K562 (cell line): ENCODE measurements around the gene CHMP2A. TPM values are rescaled to one million over a fixed set of nuclear protein-coding genes. Genes with fewer than 3 reads are reported as not detected.

Experiments used
- ARHGAP35 ChIP-seq: fragments of 450-650 bp; IDR thresholded peaks from 2 replicates; pipeline ENCODE4 v1.6.1; 2018; ENCODE audit not compliant: partially characterized antibody
- GATAD2A ChIP-seq: fragments of 450-650 bp; IDR thresholded peaks from 2 replicates; pipeline ENCODE4 v1.6.1; 2017
- LCOR ChIP-seq: sonication (generic); formaldehyde crosslinking; IDR thresholded peaks from 2 replicates; pipeline ENCODE4 v1.8.0; 2022; ENCODE audit warnings: mild to moderate bottlenecking, missing genetic modification reagents
- RBBP5 ChIP-seq: fragments of 200-600 bp; sonication (generic); IDR thresholded peaks from 2 replicates; pipeline ENCODE4 v1.6.1; 2012; ENCODE audit warnings: borderline replicate concordance, mild to moderate bottlenecking, low read length, control low read depth, inconsistent platforms; ENCODE audit not compliant: insufficient read depth, poor library complexity, severe bottlenecking
- RFX7 ChIP-seq: fragments of 250-450 bp; sonication (Bioruptor Pico); IDR thresholded peaks from 2 replicates; pipeline ENCODE4 v1.5.1; 2021; ENCODE audit warnings: mild to moderate bottlenecking
- SMARCB1 ChIP-seq: IDR thresholded peaks from 2 replicates; pipeline ENCODE4 v1.6.1; 2011; ENCODE audit warnings: improper control_type of control experiment, low read depth; ENCODE audit not compliant: insufficient read length
- SPI1 ChIP-seq: IDR thresholded peaks from 2 replicates; pipeline ENCODE4 v1.6.1; 2011; ENCODE audit warnings: low read depth, low read length, control low read depth, borderline replicate concordance
- SRF ChIP-seq, 2 experiments: fragments of 250-450, 450-650 bp in 1 of 2; sonication (Bioruptor Pico) in 1 of 2; sonication (generic) in 1 of 2; formaldehyde crosslinking; IDR thresholded peaks; 2 replicates each; pipeline versions ENCODE4 v1.5.0 to v1.5.1; 2020 to 2022; ENCODE audit warnings: mild to moderate bottlenecking in 1 of 2, missing genetic modification reagents in 1 of 2
- STAT5A ChIP-seq: IDR thresholded peaks from 2 replicates; pipeline ENCODE4 v1.6.1; 2012; ENCODE audit warnings: low read length, inconsistent platforms, borderline replicate concordance
- U2AF1 ChIP-seq: fragments of 200-400 bp; formaldehyde crosslinking; optimal IDR thresholded peaks from 2 replicates; pipeline ENCODE3; 2017; ENCODE audit warnings: mild to moderate bottlenecking, low read depth, low read length, moderate library complexity
- ZBED1 ChIP-seq: IDR thresholded peaks from 2 replicates; pipeline ENCODE4 v1.6.1; 2014
- ZNF384 ChIP-seq: IDR thresholded peaks from 2 replicates; pipeline ENCODE4 v1.6.1; 2012; ENCODE audit warnings: low read depth, low read length, improper control_type of control experiment
- ZNF668 ChIP-seq: fragments of 250-450 bp; sonication (Bioruptor Pico); IDR thresholded peaks from 2 replicates; pipeline ENCODE4 v1.8.0; 2022; ENCODE audit warnings: mild to moderate bottlenecking, inconsistent platforms
- polyA plus RNA-seq, 8 experiments: library from polyadenylated mRNA; depleted of rRNA in 4 of 8; stranded (reverse) in 5 of 8; unstranded in 3 of 8; fragments of >200 nt; fragmentation: Nextera tagmentation in 2 of 8; fragmentation: Illumina TruSeq in 1 of 8; extraction: Ambion mirVana in 2 of 8; extraction: Trizol in 1 of 8; gene quantifications; 2 replicates each; pipeline versions ENCODE4 v1.2.1 to v1.2.3, GENCODE V29; 2011 to 2014; ENCODE audit warnings: inconsistent platforms in 1 of 8, missing spikeins in 1 of 8
- total RNA-seq, 7 experiments: library from RNA; depleted of rRNA in 6 of 7; stranded (reverse); fragments of >200 nt in 6 of 7; fragmentation: Illumina TruSeq in 2 of 7; extraction: Trizol in 2 of 7; gene quantifications; 2 replicates each; pipeline versions ENCODE4 v1.2.1 to v1.2.3, GENCODE V29; 2011 to 2021; ENCODE audit warnings: low replicate concordance in 1 of 7
- TF ChIP-seq, protein P1 (sequence below): fragments of 250-450 bp; sonication (Bioruptor Pico); IDR thresholded peaks from 2 replicates; pipeline ENCODE4 v1.5.0; 2020; ENCODE audit warnings: mild to moderate bottlenecking
- TF ChIP-seq, protein P2 (sequence below): sonication (generic); formaldehyde crosslinking; IDR thresholded peaks from 2 replicates; pipeline ENCODE4 v1.9.0; 2022; ENCODE audit warnings: mild to moderate bottlenecking, missing genetic modification reagents
- TF ChIP-seq, protein P3 (sequence below), 2 experiments: fragments of 450-650 bp in 1 of 2; IDR thresholded peaks; 2 replicates each; pipeline ENCODE4 v1.6.1; 2011 to 2017; ENCODE audit warnings: low read depth in 2 of 2, antibody characterized with exemption in 1 of 2, borderline replicate concordance in 1 of 2, low read length in 1 of 2, mild to moderate bottlenecking in 1 of 2, mixed read lengths in 1 of 2; ENCODE audit not compliant: control insufficient read depth in 1 of 2
- TF ChIP-seq, protein P4 (sequence below): fragments of 450-650 bp; formaldehyde crosslinking; IDR thresholded peaks from 2 replicates; pipeline ENCODE4 v1.4.0; 2022; ENCODE audit warnings: missing genetic modification characterization
- TF ChIP-seq, protein P5 (sequence below): fragments of 450-650 bp; IDR thresholded peaks from 2 replicates; pipeline ENCODE4 v1.6.1; 2016; ENCODE audit warnings: low read depth, mild to moderate bottlenecking, moderate library complexity

CHMP2A gene
- total and polyA plus RNA-seq, 9 of the 15 experiments (the other 6 are each of a cell fraction or from before 2014, with no cell fraction given) = 57.6 to 159 (median 87.2) TPM

DNA sequence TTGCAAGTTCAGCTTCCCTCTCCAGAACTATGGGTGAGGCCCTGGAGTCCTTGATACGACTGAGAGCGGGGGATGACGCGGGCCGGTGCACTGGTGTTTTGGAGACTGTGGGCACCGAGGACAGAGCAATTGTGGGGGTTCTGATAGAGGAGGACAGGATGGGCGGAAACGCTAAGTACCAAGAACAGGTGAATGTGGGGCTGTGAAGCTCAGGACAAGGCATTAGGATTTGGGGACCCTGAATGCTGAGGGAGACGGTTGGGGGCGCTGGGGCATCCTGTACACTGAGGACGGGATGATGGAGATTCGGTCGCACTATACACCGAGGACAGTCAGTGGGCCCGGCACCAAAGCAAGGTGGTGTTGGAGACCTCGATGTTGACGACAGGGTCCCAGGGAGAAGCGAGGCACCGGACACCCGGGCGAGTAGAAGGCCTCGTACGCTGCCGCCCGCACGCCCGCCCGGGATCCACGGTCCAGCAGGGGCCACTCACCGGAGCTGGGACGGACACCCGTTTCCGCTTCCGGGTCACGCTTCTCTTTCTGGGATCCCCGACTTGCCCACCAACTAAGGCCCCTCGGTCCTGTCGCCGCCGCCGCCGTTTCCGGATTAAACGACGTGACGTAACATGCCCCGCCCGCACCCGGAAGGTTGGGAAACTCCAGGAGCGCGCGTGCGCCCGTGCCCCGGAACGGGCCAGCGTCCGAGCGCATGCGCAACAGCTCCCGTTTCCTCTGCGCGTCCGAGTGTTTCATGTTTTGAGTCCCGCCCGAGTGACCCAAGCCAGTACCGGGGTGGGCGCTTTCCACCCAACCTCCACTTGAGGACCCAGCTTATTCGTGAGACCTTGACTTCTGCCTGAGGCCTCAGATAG lies at the start of gene CHMP2A (continued):
- 0 out of 2 replicates have a peak, but pooled peaks have one; percentile 5 for TF ChIP-seq SPI1
- peak; percentile 77 for TF ChIP-seq LCOR
- TF ChIP-seq, protein P1, sequence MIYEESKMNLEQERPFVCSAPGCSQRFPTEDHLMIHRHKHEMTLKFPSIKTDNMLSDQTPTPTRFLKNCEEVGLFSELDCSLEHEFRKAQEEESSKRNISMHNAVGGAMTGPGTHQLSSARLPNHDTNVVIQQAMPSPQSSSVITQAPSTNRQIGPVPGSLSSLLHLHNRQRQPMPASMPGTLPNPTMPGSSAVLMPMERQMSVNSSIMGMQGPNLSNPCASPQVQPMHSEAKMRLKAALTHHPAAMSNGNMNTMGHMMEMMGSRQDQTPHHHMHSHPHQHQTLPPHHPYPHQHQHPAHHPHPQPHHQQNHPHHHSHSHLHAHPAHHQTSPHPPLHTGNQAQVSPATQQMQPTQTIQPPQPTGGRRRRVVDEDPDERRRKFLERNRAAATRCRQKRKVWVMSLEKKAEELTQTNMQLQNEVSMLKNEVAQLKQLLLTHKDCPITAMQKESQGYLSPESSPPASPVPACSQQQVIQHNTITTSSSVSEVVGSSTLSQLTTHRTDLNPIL (CRISPR knock-in tag) = no peak
- TF ChIP-seq ZNF668 (CRISPR knock-in tag) = no peak
- no peak; the same call in 1 of the 2 replicates for TF ChIP-seq STAT5A
- TF ChIP-seq, protein P2, sequence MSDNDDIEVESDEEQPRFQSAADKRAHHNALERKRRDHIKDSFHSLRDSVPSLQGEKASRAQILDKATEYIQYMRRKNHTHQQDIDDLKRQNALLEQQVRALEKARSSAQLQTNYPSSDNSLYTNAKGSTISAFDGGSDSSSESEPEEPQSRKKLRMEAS (CRISPR knock-in tag) = peak; percentile 45
- TF ChIP-seq RFX7 = 0 out of 2 replicates have a peak, but pooled peaks have one; percentile 12
- TF ChIP-seq RBBP5 = peak; percentile 84
- TF ChIP-seq ZBED1 = peak; percentile 84; the same call in 1 of the 2 replicates
- TF ChIP-seq, protein P3, sequence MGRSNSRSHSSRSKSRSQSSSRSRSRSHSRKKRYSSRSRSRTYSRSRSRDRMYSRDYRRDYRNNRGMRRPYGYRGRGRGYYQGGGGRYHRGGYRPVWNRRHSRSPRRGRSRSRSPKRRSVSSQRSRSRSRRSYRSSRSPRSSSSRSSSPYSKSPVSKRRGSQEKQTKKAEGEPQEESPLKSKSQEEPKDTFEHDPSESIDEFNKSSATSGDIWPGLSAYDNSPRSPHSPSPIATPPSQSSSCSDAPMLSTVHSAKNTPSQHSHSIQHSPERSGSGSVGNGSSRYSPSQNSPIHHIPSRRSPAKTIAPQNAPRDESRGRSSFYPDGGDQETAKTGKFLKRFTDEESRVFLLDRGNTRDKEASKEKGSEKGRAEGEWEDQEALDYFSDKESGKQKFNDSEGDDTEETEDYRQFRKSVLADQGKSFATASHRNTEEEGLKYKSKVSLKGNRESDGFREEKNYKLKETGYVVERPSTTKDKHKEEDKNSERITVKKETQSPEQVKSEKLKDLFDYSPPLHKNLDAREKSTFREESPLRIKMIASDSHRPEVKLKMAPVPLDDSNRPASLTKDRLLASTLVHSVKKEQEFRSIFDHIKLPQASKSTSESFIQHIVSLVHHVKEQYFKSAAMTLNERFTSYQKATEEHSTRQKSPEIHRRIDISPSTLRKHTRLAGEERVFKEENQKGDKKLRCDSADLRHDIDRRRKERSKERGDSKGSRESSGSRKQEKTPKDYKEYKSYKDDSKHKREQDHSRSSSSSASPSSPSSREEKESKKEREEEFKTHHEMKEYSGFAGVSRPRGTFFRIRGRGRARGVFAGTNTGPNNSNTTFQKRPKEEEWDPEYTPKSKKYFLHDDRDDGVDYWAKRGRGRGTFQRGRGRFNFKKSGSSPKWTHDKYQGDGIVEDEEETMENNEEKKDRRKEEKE (IDR thresholded peaks at IDR 0.05; ENCODE audit: borderline replicate concordance in 1 of 2, control insufficient read depth in 1 of 2, low read depth in 2 of 2, low read length in 1 of 2) = peak in 1 of 2 experiments; percentile 69; a peak in 1 of 4 replicates
- no peak for TF ChIP-seq GATAD2A
- no peak for TF ChIP-seq ARHGAP35
- TF ChIP-seq U2AF1 = no peak
- TF ChIP-seq, protein P4, sequence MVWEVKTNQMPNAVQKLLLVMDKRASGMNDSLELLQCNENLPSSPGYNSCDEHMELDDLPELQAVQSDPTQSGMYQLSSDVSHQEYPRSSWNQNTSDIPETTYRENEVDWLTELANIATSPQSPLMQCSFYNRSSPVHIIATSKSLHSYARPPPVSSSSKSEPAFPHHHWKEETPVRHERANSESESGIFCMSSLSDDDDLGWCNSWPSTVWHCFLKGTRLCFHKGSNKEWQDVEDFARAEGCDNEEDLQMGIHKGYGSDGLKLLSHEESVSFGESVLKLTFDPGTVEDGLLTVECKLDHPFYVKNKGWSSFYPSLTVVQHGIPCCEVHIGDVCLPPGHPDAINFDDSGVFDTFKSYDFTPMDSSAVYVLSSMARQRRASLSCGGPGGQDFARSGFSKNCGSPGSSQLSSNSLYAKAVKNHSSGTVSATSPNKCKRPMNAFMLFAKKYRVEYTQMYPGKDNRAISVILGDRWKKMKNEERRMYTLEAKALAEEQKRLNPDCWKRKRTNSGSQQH = 0 out of 2 replicates have a peak, but pooled peaks have one; percentile 13
- TF ChIP-seq SRF (CRISPR knock-in tag; IDR thresholded peaks at IDR 0.05) = peak; percentile 10 to 33; a peak in 2 of 4 replicates
- no peak for TF ChIP-seq SMARCB1
- TF ChIP-seq ZNF384 = no peak
- TF ChIP-seq, protein P5, sequence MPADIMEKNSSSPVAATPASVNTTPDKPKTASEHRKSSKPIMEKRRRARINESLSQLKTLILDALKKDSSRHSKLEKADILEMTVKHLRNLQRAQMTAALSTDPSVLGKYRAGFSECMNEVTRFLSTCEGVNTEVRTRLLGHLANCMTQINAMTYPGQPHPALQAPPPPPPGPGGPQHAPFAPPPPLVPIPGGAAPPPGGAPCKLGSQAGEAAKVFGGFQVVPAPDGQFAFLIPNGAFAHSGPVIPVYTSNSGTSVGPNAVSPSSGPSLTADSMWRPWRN = no peak
